ENCODE results near the gene COL4A1. TPM values are rescaled to one million over a fixed set of nuclear protein-coding genes. Genes with fewer than 3 reads are reported as not detected.

COL4A1 gene
- total RNA-seq, 6 donors from 2014 or later = 81.7 to 309 (median 167) TPM

DNA sequence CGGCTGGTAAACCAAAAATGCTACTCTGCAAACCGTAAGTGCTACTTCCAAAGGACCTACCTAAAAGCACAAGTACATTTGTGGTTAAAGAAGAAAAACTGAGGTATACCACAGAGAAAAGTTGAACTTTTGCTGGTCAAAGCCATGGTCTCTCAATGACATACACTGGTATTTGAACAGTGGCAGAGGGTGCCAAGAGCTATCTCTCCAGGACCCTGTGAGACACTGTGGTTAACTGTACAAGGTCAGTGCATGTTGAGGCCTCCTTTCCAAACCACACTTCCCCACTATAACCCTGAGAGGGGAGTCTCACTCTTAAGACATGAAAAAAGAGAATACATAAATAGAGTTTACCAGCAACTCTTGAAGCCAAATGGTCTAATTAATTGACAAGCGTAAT, 49.5 kb downstream of the COL4A1 start:
- H3K4me1 ChIP-seq = peaks cover 11 to 23% (median 13%) of the 10 kb centered on the region in 4 donors
- H3K4me3 ChIP-seq = no peak overlapping the region
- ATAC-seq (ENCODE audit: low FRiP score in 2 of 2) (no peak), DNase-seq (no peak)
- WGBS, 2 donors = 93 to 98% methylated on average over 3 of the region's 3 CpGs
- no peaks in the 10 kb centered on the region for H3K27me3 ChIP-seq
- no peaks in the 10 kb centered on the region for H3K36me3 ChIP-seq
- no peak overlapping the region for H3K27ac ChIP-seq
- TF ChIP-seq, protein P1, sequence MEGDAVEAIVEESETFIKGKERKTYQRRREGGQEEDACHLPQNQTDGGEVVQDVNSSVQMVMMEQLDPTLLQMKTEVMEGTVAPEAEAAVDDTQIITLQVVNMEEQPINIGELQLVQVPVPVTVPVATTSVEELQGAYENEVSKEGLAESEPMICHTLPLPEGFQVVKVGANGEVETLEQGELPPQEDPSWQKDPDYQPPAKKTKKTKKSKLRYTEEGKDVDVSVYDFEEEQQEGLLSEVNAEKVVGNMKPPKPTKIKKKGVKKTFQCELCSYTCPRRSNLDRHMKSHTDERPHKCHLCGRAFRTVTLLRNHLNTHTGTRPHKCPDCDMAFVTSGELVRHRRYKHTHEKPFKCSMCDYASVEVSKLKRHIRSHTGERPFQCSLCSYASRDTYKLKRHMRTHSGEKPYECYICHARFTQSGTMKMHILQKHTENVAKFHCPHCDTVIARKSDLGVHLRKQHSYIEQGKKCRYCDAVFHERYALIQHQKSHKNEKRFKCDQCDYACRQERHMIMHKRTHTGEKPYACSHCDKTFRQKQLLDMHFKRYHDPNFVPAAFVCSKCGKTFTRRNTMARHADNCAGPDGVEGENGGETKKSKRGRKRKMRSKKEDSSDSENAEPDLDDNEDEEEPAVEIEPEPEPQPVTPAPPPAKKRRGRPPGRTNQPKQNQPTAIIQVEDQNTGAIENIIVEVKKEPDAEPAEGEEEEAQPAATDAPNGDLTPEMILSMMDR (IDR thresholded peaks at IDR 0.05) = no peak
- TF ChIP-seq EP300 (IDR thresholded peaks at IDR 0.05) (no peak), POLR2AphosphoS5 (IDR thresholded peaks at IDR 0.05) (no peak), POLR2A (IDR thresholded peaks at IDR 0.05) (no peak)
- H3K9me3 ChIP-seq = no peaks in the 10 kb centered on the region

DNA sequence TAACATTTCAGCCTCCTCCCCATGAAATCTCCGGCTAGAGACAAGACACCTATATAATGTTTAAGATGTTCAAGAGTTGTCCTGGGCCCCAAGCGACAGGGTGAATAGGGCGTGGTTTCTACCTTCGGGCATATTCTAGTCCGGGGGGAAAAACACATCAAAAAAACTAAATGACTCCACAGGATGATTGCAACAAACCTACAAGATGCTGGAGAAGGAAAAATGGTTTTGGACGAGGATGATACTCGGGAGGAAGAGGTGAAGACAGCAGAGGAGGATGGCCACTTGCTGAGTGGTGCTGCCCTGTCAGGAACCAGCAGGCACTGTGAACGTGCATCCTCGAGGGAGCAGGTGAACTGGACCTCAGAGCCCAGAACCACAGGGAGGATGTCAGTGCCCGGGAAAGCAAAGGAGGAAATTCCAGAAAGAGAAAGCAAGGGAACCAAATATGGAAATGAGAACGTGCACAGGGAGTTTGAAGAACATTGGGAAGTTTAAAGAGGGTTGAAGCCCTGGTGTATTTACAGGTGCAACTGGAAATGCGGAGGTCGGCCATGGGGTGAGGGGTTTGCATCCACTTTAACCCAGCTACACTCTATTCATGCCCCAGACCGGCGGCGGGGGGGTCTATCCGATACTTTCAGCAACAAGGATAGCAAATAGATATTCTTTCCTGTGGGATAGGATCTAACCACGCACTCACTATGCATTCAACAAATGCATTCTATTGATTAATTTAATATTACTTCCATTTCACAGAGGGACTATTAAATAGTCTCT, 50.6 kb downstream of the COL4A1 start:
- H3K27ac ChIP-seq = peak overlapping the region in 3 of 4 donors; percentile 24 to 38 (median 30)
- H3K36me3 ChIP-seq = no peaks in the 10 kb centered on the region
- H3K27me3 ChIP-seq = no peaks in the 10 kb centered on the region
- H3K4me3 ChIP-seq = no peak overlapping the region
- H3K4me1 ChIP-seq = peaks cover 1 to 12% (median 6%) of the 10 kb centered on the region in 4 donors
- no peak for TF ChIP-seq POLR2AphosphoS5 (IDR thresholded peaks at IDR 0.05)
- no peak for TF ChIP-seq POLR2A (IDR thresholded peaks at IDR 0.05)
- no peaks in the 10 kb centered on the region for H3K9me3 ChIP-seq
- ATAC-seq (ENCODE audit: low FRiP score in 2 of 2) (no peak), DNase-seq (no peak)
- WGBS, 2 donors = 71 to 72% methylated on average over 18 of the region's 18 CpGs

DNA sequence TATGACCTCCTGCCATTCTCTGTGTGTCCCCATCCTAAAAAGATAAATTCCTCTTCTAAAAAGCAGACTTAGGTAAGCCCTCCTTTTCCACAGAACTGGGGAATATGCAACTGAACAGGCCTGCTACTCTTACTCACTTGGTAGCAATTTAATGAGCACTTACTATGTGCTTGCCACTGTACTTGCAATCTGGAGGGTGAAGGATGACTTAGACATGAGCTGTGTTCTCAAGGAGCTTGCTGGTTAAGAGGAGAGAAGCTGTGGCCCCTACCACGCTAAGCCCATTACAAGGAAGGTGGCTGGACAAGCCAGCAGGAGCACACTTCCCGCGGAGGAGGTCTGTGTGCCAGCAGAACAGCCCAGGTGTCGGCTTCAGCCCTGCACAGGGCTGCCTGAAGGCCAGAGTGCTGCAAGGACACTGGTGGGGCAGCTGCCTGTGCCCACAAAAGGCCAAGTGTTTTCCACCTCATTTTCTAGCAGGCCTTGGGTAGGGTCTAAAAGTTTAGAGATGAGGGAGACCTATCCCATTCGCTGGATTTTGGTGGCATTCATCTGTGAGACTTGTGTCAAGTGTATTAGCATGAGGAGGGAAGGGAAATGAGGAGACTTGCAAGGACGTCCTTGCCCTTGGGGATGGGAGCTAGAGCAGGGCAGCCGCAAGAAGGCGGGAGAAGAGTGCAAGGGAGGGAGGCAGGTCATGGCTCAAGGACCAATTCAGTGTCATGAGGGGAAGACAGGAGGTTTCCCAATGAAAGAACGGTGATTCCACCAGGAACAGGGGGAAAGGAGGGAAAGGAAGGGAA, 52.0 kb downstream of the COL4A1 start:
- 74 to 75% methylated on average over 5 to 9 of the region's 9 CpGs for WGBS, 2 donors
- Histone ChIP-seq H3K9me3 (no peaks in the 10 kb centered on the region), H3K36me3 (no peaks in the 10 kb centered on the region), H3K4me1 (peaks cover 5 to 15% (median 12%) of the 10 kb centered on the region in 4 donors), H3K4me3 (no peak overlapping the region), H3K27me3 (no peaks in the 10 kb centered on the region), H3K27ac (peak overlapping the region; percentile 32 to 72 (median 54))
- ATAC-seq (ENCODE audit: low FRiP score in 2 of 2) (no peak), DNase-seq (peak in 1 of 2 donors; percentile 36)
- TF ChIP-seq POLR2AphosphoS5 (IDR thresholded peaks at IDR 0.05) (no peak), EP300 (IDR thresholded peaks at IDR 0.05) (no peak), POLR2A (IDR thresholded peaks at IDR 0.05) (no peak)

DNA sequence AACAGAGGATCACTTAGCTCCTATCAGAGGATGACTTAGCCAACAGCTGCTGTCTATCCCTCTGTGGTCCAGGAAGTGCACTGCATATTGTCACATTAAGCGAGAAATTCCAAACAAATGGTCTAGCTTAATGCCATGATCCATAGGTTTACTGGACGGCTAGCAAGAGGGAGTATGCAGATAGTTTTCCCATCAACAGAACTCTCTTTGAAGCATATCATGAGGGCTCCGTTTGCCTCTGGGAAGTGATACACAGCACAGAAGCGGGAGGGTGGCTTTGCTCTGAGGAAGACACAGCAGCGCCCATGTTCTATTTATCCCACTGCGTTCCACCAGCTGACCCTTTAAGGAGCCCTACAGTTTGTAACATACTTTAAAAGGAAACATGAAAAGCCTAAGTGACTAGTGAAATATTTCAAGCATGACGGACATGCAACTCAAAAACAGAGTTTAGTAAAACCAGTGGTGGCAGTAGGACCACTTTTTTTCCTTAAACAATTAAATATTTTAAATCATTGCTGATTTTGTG, 52.7 kb downstream of the COL4A1 start:
- Histone ChIP-seq H3K4me1 (peaks cover 9 to 15% (median 11%) of the 10 kb centered on the region in 4 donors), H3K36me3 (peaks cover 0 to 2% (median 0%) of the 10 kb centered on the region in 4 donors), H3K27me3 (no peaks in the 10 kb centered on the region), H3K4me3 (no peak overlapping the region), H3K9me3 (no peaks in the 10 kb centered on the region), H3K27ac (peak overlapping the region; percentile 32 to 72 (median 55))
- TF ChIP-seq EP300 (IDR thresholded peaks at IDR 0.05) (no peak), POLR2AphosphoS5 (IDR thresholded peaks at IDR 0.05) (no peak), POLR2A (IDR thresholded peaks at IDR 0.05) (no peak)
- TF ChIP-seq, protein P1 (IDR thresholded peaks at IDR 0.05) = no peak
- no peak for ATAC-seq (ENCODE audit: low FRiP score in 2 of 2)
- WGBS, 2 donors = 74 to 83% methylated on average over 7 of the region's 7 CpGs
- no peak for DNase-seq

DNA sequence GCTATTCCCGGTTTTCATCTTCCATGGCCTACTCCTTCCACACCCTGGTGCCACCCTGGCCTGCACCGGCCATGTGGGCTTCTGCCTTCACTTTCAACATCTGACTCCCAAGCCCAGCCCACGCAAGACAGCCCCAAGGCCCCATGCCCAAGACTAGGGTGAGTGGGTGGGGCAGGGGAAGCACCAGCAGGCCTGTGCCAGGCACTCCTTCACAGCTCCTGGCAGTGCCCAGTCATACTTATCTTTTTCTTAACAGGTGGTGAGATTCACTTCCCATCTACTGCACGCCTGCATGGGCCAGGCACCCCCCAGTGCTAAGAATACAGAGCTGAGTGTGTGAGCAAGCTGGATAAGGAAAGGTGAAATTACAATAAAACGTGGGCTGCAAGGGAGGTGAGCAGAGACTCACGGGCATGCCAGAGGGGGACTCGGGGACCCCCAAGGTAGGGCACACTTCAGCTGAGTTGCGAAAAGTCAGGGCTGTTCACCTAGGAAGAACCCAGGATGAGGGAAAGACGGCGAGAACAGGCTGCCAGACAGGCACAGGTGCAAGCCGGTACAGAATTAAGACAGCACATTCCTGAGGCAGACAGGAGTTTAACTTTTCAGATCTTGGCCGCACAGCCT, 55.7 kb downstream of the COL4A1 start:
- WGBS, 2 donors = 86 to 88% methylated on average over 12 of the region's 12 CpGs
- Histone ChIP-seq H3K36me3 (peaks cover 0 to 11% (median 0%) of the 10 kb centered on the region in 4 donors), H3K9me3 (no peaks in the 10 kb centered on the region), H3K4me1 (peaks cover 10 to 24% (median 20%) of the 10 kb centered on the region in 4 donors), H3K4me3 (no peak overlapping the region), H3K27me3 (no peaks in the 10 kb centered on the region), H3K27ac (peak overlapping the region; percentile 43 to 77 (median 63))
- ATAC-seq (ENCODE audit: low FRiP score in 2 of 2) (peak in 1 of 2 donors; percentile 49), DNase-seq (peak in 1 of 2 donors; percentile 32)
- TF ChIP-seq POLR2AphosphoS5 (IDR thresholded peaks at IDR 0.05) = no peak
- no peak for TF ChIP-seq EP300 (IDR thresholded peaks at IDR 0.05)
- no peak for TF ChIP-seq POLR2A (IDR thresholded peaks at IDR 0.05)
- TF ChIP-seq, protein P1 (IDR thresholded peaks at IDR 0.05) = no peak

All from upper lobe of left lung (tissue), 6 donors.